HT1080 (cell line): Measurements from ENCODE around the gene KLHDC3. TPM values are rescaled to one million over a fixed set of nuclear protein-coding genes. Genes with fewer than 3 reads are reported as not detected.
A peak's percentile ranks its signal among the peaks of the same experiment; 100 is the strongest.

Source experiments
- DNase-seq: peaks from one replicate; pipeline ENCODE4 v3.0.0-alpha.2; 2015; ENCODE audit warnings: low read depth
- total RNA-seq: library from RNA; depleted of rRNA; stranded (reverse); fragments of >200 nt; shearing (Covaris generic); gene quantifications from 2 replicates; pipeline ENCODE4 v1.2.3, GENCODE V29; 2014; rRNA removed

KLHDC3 gene
- total RNA-seq, 1 experiment from 2014 or later, result 133 TPM

GRCh38 chr6:43055966-43056365, 41.9 kb downstream of the KLHDC3 start:
- DNase-seq, result no peak

- DNase-seq, result no peak
These were observed 44.5 kb downstream of the KLHDC3 start for GRCh38 chr6:43058531-43058930.

GRCh38 chr6:43059168-43060033, 45.4 kb downstream of the KLHDC3 start, which contains the start of the genes KLC4 and MRPL2:
KLC4 (plus strand) TSS chr6:43059631; CDS start chr6:43061336, 1,705 bp downstream.
MRPL2 (minus strand) TSS chr6:43059434; CDS start chr6:43059381, 53 bp downstream.
- DNase-seq, result peak; percentile 98

GRCh38 chr6:43060034-43060754, 46.1 kb downstream of the KLHDC3 start:
- DNase-seq, result no peak

GRCh38 chr6:43060755-43061633, 46.9 kb downstream of the KLHDC3 start:
- DNase-seq, result no peak

GRCh38 chr6:43061861-43062260, 47.8 kb downstream of the KLHDC3 start:
- peak; percentile 34 for DNase-seq

- no peak for DNase-seq
These were observed 48.8 kb downstream of the KLHDC3 start for GRCh38 chr6:43062818-43063217.

GRCh38 chr6:43070028-43070632, 56.1 kb downstream of the KLHDC3 start:
- peak; percentile 38 for DNase-seq

Other genes starting within 250 kb of the KLHDC3 start
- gene BICRAL, start 232.2 kb upstream of the KLHDC3 start, total RNA-seq, result 3.4 and 4.9 TPM in 2 replicates
- gene RPL7L1, start 134.6 kb upstream of the KLHDC3 start, total RNA-seq, result 139 and 142 TPM in 2 replicates
- gene PTCRA, start 98.2 kb upstream of the KLHDC3 start, total RNA-seq, result not detected in 2 replicates
- gene CNPY3, start 84.8 kb upstream of the KLHDC3 start, total RNA-seq, result 39.9 and 45.3 TPM in 2 replicates
- gene GNMT, start 53.5 kb upstream of the KLHDC3 start, total RNA-seq, result not detected in 2 replicates
- 21.2 and 25.4 TPM in 2 replicates for gene PEX6, start 35.1 kb upstream of the KLHDC3 start, total RNA-seq
- 37.2 and 43.5 TPM in 2 replicates for gene PPP2R5D, start 29.7 kb upstream of the KLHDC3 start, total RNA-seq
- gene MEA1, start 303 bp upstream of the KLHDC3 start, total RNA-seq, result 98.7 and 127 TPM in 2 replicates
- 134 and 137 TPM in 2 replicates for gene RRP36, start 7.4 kb downstream of the KLHDC3 start, total RNA-seq
- gene CUL7, start 39.6 kb downstream of the KLHDC3 start, total RNA-seq, result 19.4 and 19.6 TPM in 2 replicates
- 32.5 and 54.0 TPM in 2 replicates for gene MRPL2, start 45.2 kb downstream of the KLHDC3 start, total RNA-seq
- 9.4 and 10.7 TPM in 2 replicates for gene KLC4, start 45.4 kb downstream of the KLHDC3 start, total RNA-seq
- 35.8 and 38.2 TPM in 2 replicates for gene PTK7, start 62.1 kb downstream of the KLHDC3 start, total RNA-seq
- gene SRF, start 157.0 kb downstream of the KLHDC3 start, total RNA-seq, result 32.8 and 35.5 TPM in 2 replicates
- gene CUL9, start 167.9 kb downstream of the KLHDC3 start, total RNA-seq, result 15.2 and 22.1 TPM in 2 replicates
- 92.6 and 123 TPM in 2 replicates for gene DNPH1, start 215.2 kb downstream of the KLHDC3 start, total RNA-seq
- gene TTBK1, start 229.2 kb downstream of the KLHDC3 start, total RNA-seq, result 0.06 TPM in 1 of 2 replicates, not detected in the other